ENCODE data around the gene LRP10. TPM values are rescaled to one million over a fixed set of nuclear protein-coding genes. Genes with fewer than 3 reads are reported as not detected.
A peak's percentile ranks its signal among the peaks of the same experiment; 100 is the strongest.

Gene LRP10
- total RNA-seq, 1 experiment from 2014 or later, result 42.7 TPM

- H2AFZ ChIP-seq (ENCODE audit: low read depth, low read length, poor library complexity, severe bottlenecking), result peak overlapping the region; percentile 61
- H3K27me3 ChIP-seq (ENCODE audit: insufficient read depth, low read length), result no peaks in the 10 kb centered on the region
- H3K4me1 ChIP-seq (ENCODE audit: control insufficient read depth in 1 of 2, insufficient read depth in 2 of 2, low read length in 2 of 2), result peaks cover 0 to 14% of the 10 kb centered on the region in 2 experiments; a peak in 1 of 4 replicates
- POLR2A ChIA-PET, result no interaction called here
- peak overlapping the region; percentile 80 for H3K4me2 ChIP-seq (ENCODE audit: low read length)
- no peaks in the 10 kb centered on the region for H3K9me3 ChIP-seq (ENCODE audit: control insufficient read depth in 1 of 2, insufficient read depth in 1 of 2, low read depth in 1 of 2, low read length in 2 of 2)
- intact Hi-C loops (cut with micrococcal nuclease), result no loop called here
- no peak for TF ChIP-seq SRF (IDR thresholded peaks at IDR 0.05; ENCODE audit: low read depth)
- TF ChIP-seq FOSL1 (IDR thresholded peaks at IDR 0.05; ENCODE audit: low read depth), result no peak
- no peak for TF ChIP-seq EZH2phosphoT487 (IDR thresholded peaks at IDR 0.05; ENCODE audit: borderline replicate concordance)
- no peak for TF ChIP-seq EZH2 (IDR thresholded peaks at IDR 0.05)
- 0 out of 2 replicates have a peak, but pooled peaks have one; percentile 2 for TF ChIP-seq POLR2AphosphoS5 (IDR thresholded peaks at IDR 0.05; ENCODE audit: low read depth, low read length)
- peak; percentile 22; the same call in 1 of the 2 replicates for TF ChIP-seq ZFX (IDR thresholded peaks at IDR 0.05)
- H3K27ac ChIP-seq (ENCODE audit: low read depth, low read length), result peak overlapping the region; percentile 48; the same call in 1 of the 2 replicates
- RAD21 ChIA-PET (ENCODE audit: low non-redundant PET in 1 of 2, low total read pairs in 2 of 2, uncharacterized antibody in 2 of 2, unreplicated experiment in 2 of 2), result no interaction called here
- no TSS peak for BruUV-seq (replicated peaks)
- no peaks in the 10 kb centered on the region for H4K20me1 ChIP-seq (ENCODE audit: insufficient read depth)
- peak; percentile 62 for ATAC-seq
- H3K9me2 ChIP-seq (ENCODE audit: insufficient read depth), result no peaks in the 10 kb centered on the region
- no peaks in the 10 kb centered on the region for H3K79me2 ChIP-seq (ENCODE audit: insufficient read depth, low read length)
- peak overlapping the region; percentile 56 to 62 for H3K4me3 ChIP-seq (replicated peaks in 1 of 2; ENCODE audit: low read depth in 1 of 2, low read length in 2 of 2)
- no peak for DNase-seq (ENCODE audit: low read depth, low spot score)
- CTCF ChIA-PET, result interaction anchor here (1.0 to 1.3 kb wide), 2 partner anchors 15 to 17 kb away, joined by 3 to 4 read pairs; no protein-coding TSS in a partner anchor
- peaks cover 11 to 13% of the 10 kb centered on the region in 2 experiments for H3K36me3 ChIP-seq (ENCODE audit: control insufficient read depth in 1 of 2, insufficient read depth in 2 of 2, low read length in 2 of 2)
- peak overlapping the region; percentile 70 for H3K9ac ChIP-seq (ENCODE audit: low read length)
Measured at GRCh38 chr14:22837114-22837749, 34.3 kb upstream of the LRP10 start.

- intact Hi-C loops (cut with micrococcal nuclease), result no loop called here
- CTCF ChIA-PET, result interaction anchor here (0.6 to 1.3 kb wide), 3 partner anchors 15 to 17 kb away, joined by 3 to 4 read pairs (median 3); no protein-coding TSS in a partner anchor
- no TSS peak for BruUV-seq (replicated peaks)
Measured at GRCh38 chr14:22837750-22838538, 33.6 kb upstream of the LRP10 start.

More at GRCh38 chr14:22837750-22838538, 33.6 kb upstream of the LRP10 start:
- H3K4me3 ChIP-seq (replicated peaks in 1 of 2; ENCODE audit: low read depth in 1 of 2, low read length in 2 of 2), result peak overlapping the region; percentile 56 to 62
- peak; percentile 15; the same call in 1 of the 2 replicates for ATAC-seq
- peak overlapping the region; percentile 80 for H3K4me2 ChIP-seq (ENCODE audit: low read length)
- peaks cover 0 to 14% of the 10 kb centered on the region in 2 experiments; a peak in 1 of 4 replicates for H3K4me1 ChIP-seq (ENCODE audit: control insufficient read depth in 1 of 2, insufficient read depth in 2 of 2, low read length in 2 of 2)
- no peaks in the 10 kb centered on the region for H4K20me1 ChIP-seq (ENCODE audit: insufficient read depth)
- peaks cover 11 to 13% of the 10 kb centered on the region in 2 experiments for H3K36me3 ChIP-seq (ENCODE audit: control insufficient read depth in 1 of 2, insufficient read depth in 2 of 2, low read length in 2 of 2)
- TF ChIP-seq CEBPB (IDR thresholded peaks at IDR 0.05; ENCODE audit: low read depth), result no peak
- no peak for TF ChIP-seq RAD21 (IDR thresholded peaks at IDR 0.05; ENCODE audit: low read depth)
- no peaks in the 10 kb centered on the region for H3K9me3 ChIP-seq (ENCODE audit: control insufficient read depth in 1 of 2, insufficient read depth in 1 of 2, low read depth in 1 of 2, low read length in 2 of 2)
- H3K27me3 ChIP-seq (ENCODE audit: insufficient read depth, low read length), result no peaks in the 10 kb centered on the region
- RAD21 ChIA-PET (ENCODE audit: low non-redundant PET in 1 of 2, low total read pairs in 2 of 2, uncharacterized antibody in 2 of 2, unreplicated experiment in 2 of 2), result interaction anchor here in 1 of 2 experiments (0.6 kb wide), 1 partner anchor 13 kb away, joined by 3 read pairs; no protein-coding TSS in a partner anchor
- H3K9me2 ChIP-seq (ENCODE audit: insufficient read depth), result no peaks in the 10 kb centered on the region
- no peak overlapping the region for H2AFZ ChIP-seq (ENCODE audit: low read depth, low read length, poor library complexity, severe bottlenecking)
- DNase-seq (ENCODE audit: low read depth, low spot score), result no peak
- H3K79me2 ChIP-seq (ENCODE audit: insufficient read depth, low read length), result no peaks in the 10 kb centered on the region
- peak overlapping the region; percentile 48; the same call in 1 of the 2 replicates for H3K27ac ChIP-seq (ENCODE audit: low read depth, low read length)
- POLR2A ChIA-PET, result no interaction called here
- H3K9ac ChIP-seq (ENCODE audit: low read length), result peak overlapping the region; percentile 70
